GM19240 (cell line): ENCODE results near the gene ARFGEF2.
"Not testable (repeated sequence)": the region's sequence is repeated elsewhere in the genome, so short reads cannot be mapped to it uniquely, and the experiment has no call there.

Source experiments
- DNase-seq: peaks from one replicate; pipeline ENCODE4 v3.0.0; 2011; ENCODE audit warnings: low spot score; ENCODE audit not compliant: insufficient read length

Gene ARFGEF2

GRCh38 chr20:49063279-49063678 is 141.8 kb downstream of the ARFGEF2 start:
- no peak for DNase-seq

GRCh38 chr20:49074521-49074920 is 153.0 kb downstream of the ARFGEF2 start:
- DNase-seq: no peak

GRCh38 chr20:49078310-49078709 is 156.8 kb downstream of the ARFGEF2 start:
- no peak for DNase-seq

- not testable (repeated sequence) for DNase-seq
Measured at GRCh38 chr20:49082295-49082694, 160.8 kb downstream of the ARFGEF2 start.
